Measurements from ENCODE around the gene AKR1C8. TPM values are rescaled to one million over a fixed set of nuclear protein-coding genes. Genes with fewer than 3 reads are reported as not detected.

Gene AKR1C8
- total and polyA plus RNA-seq, 2 donors (not counting 3 experiments of a cell fraction or from before 2014, with no cell fraction given), result not detected

DNA sequence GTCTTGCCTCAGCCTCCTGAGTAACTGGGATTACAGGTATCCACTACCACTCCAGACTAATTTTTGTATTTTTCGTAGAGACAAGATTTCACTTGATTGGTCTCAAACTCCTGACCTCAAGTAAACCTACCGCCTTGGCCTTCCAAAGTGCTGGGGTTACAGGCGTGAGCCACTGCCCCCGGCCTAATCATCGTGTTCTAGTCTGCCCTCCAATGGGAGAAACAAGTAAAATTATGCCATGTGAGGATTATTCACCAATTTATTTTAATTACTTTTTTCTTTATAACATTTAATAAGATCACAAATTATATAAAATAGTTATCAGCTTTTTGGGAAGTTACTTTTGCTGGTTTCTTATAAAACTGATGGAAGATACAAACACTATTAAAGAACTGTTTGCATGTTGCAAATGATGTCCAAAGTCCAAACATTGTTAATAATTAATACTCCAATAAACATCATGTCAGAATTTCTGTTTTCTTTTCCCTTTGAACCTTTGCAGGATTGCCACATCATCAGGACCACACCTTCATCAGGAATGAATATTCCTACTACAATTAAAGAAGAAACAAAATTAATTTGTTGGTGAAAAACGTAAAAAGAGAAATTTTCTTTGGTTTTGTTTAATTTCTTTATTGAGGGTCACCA lies 10.9 kb upstream of the AKR1C8 start:
- Histone ChIP-seq H4K20me1 (replicated peaks; ENCODE audit: control insufficient read depth, extremely low read depth, insufficient read depth, low read length) (no peaks in the 10 kb centered on the region), H3K27ac (ENCODE audit: insufficient read depth, low read depth, low read length) (no peak overlapping the region), H3K27me3 (ENCODE audit: control insufficient read depth in 2 of 2, insufficient read depth in 2 of 2, low read length in 2 of 2) (no peaks in the 10 kb centered on the region), H3K4me2 (ENCODE audit: insufficient read depth, low read length) (no peak overlapping the region), H3K4me1 (ENCODE audit: control insufficient read depth, extremely low read depth, insufficient read depth, low read length) (no peaks in the 10 kb centered on the region), H3K9me1 (replicated peaks; ENCODE audit: control insufficient read depth, extremely low read depth, insufficient read depth, low read length) (no peaks in the 10 kb centered on the region), H3K79me2 (ENCODE audit: control insufficient read depth, insufficient read depth, low read length) (no peaks in the 10 kb centered on the region), H3K9ac (replicated peaks; ENCODE audit: extremely low read depth, insufficient read depth, low read length) (no peak overlapping the region), H3K36me3 (ENCODE audit: control insufficient read depth in 2 of 2, extremely low read depth in 1 of 2, insufficient read depth in 2 of 2, low read length in 2 of 2) (no peaks in the 10 kb centered on the region), H3K9me3 (replicated peaks; ENCODE audit: control insufficient read depth, insufficient read depth, low read length) (no peaks in the 10 kb centered on the region), H3K4me3 (replicated peaks in 1 of 3; ENCODE audit: insufficient read depth in 1 of 3, low read depth in 1 of 3, low read length in 3 of 3) (no peak overlapping the region), H2AFZ (ENCODE audit: low read depth, low read length) (no peak overlapping the region)
- dilution Hi-C loops (cut with MboI; ENCODE audit: extremely low pct_ligation_motif_present, low sequenced_read_pairs) (no loop called here), intact Hi-C loops (cut with micrococcal nuclease) (no loop called here)
- TF ChIP-seq, protein P1, sequence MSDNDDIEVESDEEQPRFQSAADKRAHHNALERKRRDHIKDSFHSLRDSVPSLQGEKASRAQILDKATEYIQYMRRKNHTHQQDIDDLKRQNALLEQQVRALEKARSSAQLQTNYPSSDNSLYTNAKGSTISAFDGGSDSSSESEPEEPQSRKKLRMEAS (IDR thresholded peaks at IDR 0.05; ENCODE audit: insufficient read depth, insufficient read length), result no peak
- TF ChIP-seq GATA2 (IDR thresholded peaks at IDR 0.05; ENCODE audit: insufficient read depth, insufficient read length, low read depth, low read length), result no peak
- no peak for TF ChIP-seq MYC (IDR thresholded peaks at IDR 0.05; ENCODE audit: low read depth, low read length)
- no peak for TF ChIP-seq EZH2 (IDR thresholded peaks at IDR 0.05; ENCODE audit: borderline replicate concordance, low read depth, low read length, severe bottlenecking)
- no peak for TF ChIP-seq POLR2AphosphoS5 (IDR thresholded peaks at IDR 0.05; ENCODE audit: insufficient read depth, low read depth, low read length)
- TF ChIP-seq, protein P2, sequence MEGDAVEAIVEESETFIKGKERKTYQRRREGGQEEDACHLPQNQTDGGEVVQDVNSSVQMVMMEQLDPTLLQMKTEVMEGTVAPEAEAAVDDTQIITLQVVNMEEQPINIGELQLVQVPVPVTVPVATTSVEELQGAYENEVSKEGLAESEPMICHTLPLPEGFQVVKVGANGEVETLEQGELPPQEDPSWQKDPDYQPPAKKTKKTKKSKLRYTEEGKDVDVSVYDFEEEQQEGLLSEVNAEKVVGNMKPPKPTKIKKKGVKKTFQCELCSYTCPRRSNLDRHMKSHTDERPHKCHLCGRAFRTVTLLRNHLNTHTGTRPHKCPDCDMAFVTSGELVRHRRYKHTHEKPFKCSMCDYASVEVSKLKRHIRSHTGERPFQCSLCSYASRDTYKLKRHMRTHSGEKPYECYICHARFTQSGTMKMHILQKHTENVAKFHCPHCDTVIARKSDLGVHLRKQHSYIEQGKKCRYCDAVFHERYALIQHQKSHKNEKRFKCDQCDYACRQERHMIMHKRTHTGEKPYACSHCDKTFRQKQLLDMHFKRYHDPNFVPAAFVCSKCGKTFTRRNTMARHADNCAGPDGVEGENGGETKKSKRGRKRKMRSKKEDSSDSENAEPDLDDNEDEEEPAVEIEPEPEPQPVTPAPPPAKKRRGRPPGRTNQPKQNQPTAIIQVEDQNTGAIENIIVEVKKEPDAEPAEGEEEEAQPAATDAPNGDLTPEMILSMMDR (IDR thresholded peaks at IDR 0.05; ENCODE audit: extremely low read depth in 1 of 2, insufficient read depth in 1 of 2, low read depth in 1 of 2, low read length in 2 of 2), result no peak
- no peak for TF ChIP-seq JUN (IDR thresholded peaks at IDR 0.05; ENCODE audit: borderline replicate concordance, insufficient read depth, insufficient read length, low read depth)
- no peak for TF ChIP-seq FOS (IDR thresholded peaks at IDR 0.05; ENCODE audit: borderline replicate concordance, insufficient read depth, low read length)
- TF ChIP-seq POLR2A (IDR thresholded peaks at IDR 0.05; ENCODE audit: low read depth, low read length), result no peak
- ChIA-PET POLR2A (no interaction called here), CTCF (interaction anchor here (1.8 kb wide), 1 partner anchor 26 kb away, joined by 4 read pairs; no protein-coding TSS in a partner anchor)
- no peak for DNase-seq (ENCODE audit: low read depth, low spot score)
- no TSS peak for BruUV-seq (replicated peaks)
- no peak for FAIRE-seq
